Measurements from ENCODE around the gene EHD3. TPM values are rescaled to one million over a fixed set of nuclear protein-coding genes. Genes with fewer than 3 reads are reported as not detected.

The EHD3 gene
- total RNA-seq, 1 donor: 16.3 TPM

DNA sequence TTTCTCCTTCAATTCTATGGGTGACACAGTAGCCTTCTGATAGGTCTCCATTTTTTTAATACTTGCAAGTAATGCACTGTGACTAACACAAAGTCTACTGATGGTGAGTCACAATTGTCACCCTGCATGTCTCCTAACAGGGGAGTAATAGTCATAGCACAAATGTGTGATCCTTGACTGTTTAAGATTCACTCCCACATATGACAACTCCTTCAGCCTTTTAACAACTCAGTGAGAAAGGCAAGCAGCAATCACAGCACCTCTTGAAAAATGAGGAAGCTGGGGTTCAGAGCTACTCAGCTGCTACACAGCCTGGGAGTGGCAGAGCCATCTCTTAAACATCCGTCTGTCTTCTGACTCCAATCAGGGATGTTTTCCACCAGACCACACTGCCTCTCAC is 63.8 kb downstream of the EHD3 start:
- no peaks in the 10 kb centered on the region for H3K27me3 ChIP-seq (ENCODE audit: insufficient read depth, low read length)
- no peaks in the 10 kb centered on the region for H3K79me2 ChIP-seq (ENCODE audit: insufficient read depth, low read length)
- H3K36me3 ChIP-seq (ENCODE audit: insufficient read depth, low read length): no peaks in the 10 kb centered on the region
- peak overlapping the region; percentile 6 for H2AFZ ChIP-seq (ENCODE audit: low read length)
- H3K27ac ChIP-seq (ENCODE audit: low read depth, low read length): no peak overlapping the region
- H3K4me1 ChIP-seq (ENCODE audit: insufficient read depth, low read length): no peaks in the 10 kb centered on the region
- H3K4me3 ChIP-seq (ENCODE audit: insufficient read depth, low read length): no peak overlapping the region
- TF ChIP-seq, protein P1, sequence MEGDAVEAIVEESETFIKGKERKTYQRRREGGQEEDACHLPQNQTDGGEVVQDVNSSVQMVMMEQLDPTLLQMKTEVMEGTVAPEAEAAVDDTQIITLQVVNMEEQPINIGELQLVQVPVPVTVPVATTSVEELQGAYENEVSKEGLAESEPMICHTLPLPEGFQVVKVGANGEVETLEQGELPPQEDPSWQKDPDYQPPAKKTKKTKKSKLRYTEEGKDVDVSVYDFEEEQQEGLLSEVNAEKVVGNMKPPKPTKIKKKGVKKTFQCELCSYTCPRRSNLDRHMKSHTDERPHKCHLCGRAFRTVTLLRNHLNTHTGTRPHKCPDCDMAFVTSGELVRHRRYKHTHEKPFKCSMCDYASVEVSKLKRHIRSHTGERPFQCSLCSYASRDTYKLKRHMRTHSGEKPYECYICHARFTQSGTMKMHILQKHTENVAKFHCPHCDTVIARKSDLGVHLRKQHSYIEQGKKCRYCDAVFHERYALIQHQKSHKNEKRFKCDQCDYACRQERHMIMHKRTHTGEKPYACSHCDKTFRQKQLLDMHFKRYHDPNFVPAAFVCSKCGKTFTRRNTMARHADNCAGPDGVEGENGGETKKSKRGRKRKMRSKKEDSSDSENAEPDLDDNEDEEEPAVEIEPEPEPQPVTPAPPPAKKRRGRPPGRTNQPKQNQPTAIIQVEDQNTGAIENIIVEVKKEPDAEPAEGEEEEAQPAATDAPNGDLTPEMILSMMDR (IDR thresholded peaks at IDR 0.05; ENCODE audit: extremely low read depth, low read depth, low read length): no peak
- no peaks in the 10 kb centered on the region for H3K9me3 ChIP-seq (ENCODE audit: low read depth, low read length)
- H3K4me2 ChIP-seq (ENCODE audit: insufficient read depth, low read length): no peak overlapping the region
- H4K20me1 ChIP-seq (ENCODE audit: insufficient read depth, low read length): no peaks in the 10 kb centered on the region
- DNase-seq (ENCODE audit: insufficient read length, low spot score, missing footprints): no peak

DNA sequence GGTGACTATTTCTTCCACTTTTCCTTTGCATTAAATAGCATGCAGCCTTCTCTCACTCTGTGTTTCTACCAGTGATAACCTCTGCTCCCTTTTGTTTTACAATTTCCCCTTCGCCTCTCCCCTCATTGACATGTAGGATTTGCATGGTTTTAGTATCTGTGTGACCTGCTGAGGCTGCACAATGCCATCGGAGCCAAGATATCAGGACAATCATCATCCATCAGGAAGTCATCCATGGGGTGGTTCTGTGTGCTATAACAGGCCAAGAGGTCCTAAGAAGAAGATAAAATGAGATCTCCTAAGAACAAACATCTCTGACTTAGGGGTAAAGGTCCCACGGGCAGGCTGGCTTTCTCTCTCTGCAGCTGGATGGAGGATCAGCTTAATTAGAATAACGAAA is 65.6 kb downstream of the EHD3 start:
- Histone ChIP-seq H3K36me3 (ENCODE audit: insufficient read depth, low read length) (no peaks in the 10 kb centered on the region), H3K4me3 (ENCODE audit: insufficient read depth, low read length) (no peak overlapping the region), H3K27ac (ENCODE audit: low read depth, low read length) (no peak overlapping the region), H3K27me3 (ENCODE audit: insufficient read depth, low read length) (no peaks in the 10 kb centered on the region), H2AFZ (ENCODE audit: low read length) (no peak overlapping the region), H3K9me3 (ENCODE audit: low read depth, low read length) (no peaks in the 10 kb centered on the region), H3K4me1 (ENCODE audit: insufficient read depth, low read length) (no peaks in the 10 kb centered on the region), H3K79me2 (ENCODE audit: insufficient read depth, low read length) (no peaks in the 10 kb centered on the region), H4K20me1 (ENCODE audit: insufficient read depth, low read length) (no peaks in the 10 kb centered on the region), H3K4me2 (ENCODE audit: insufficient read depth, low read length) (no peak overlapping the region)
- TF ChIP-seq, protein P1 (IDR thresholded peaks at IDR 0.05; ENCODE audit: extremely low read depth, low read depth, low read length): no peak
- no peak for DNase-seq (ENCODE audit: insufficient read length, low spot score, missing footprints)

DNA sequence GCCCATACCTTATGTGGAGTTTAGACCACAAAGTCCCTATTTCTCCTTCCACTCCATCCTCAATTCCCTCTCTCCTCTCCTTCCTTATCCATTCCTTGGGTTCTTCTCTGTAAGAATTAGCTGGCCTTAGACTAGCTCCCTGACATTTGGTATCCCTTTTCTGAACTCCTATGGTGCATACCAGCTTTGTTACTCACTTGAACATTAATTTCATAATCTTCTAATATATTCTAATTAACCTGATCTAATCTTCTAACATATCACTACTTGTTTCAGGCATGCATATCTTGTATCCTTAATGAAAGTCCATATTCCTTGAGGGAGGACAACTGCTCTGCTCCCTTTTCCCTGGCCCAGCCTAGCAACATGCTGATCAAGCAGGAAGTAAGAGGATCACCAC is 66.4 kb downstream of the EHD3 start:
- Histone ChIP-seq H4K20me1 (ENCODE audit: insufficient read depth, low read length) (no peaks in the 10 kb centered on the region), H3K4me1 (ENCODE audit: insufficient read depth, low read length) (no peaks in the 10 kb centered on the region), H3K4me3 (ENCODE audit: insufficient read depth, low read length) (no peak overlapping the region), H3K36me3 (ENCODE audit: insufficient read depth, low read length) (no peaks in the 10 kb centered on the region), H3K9me3 (ENCODE audit: low read depth, low read length) (no peaks in the 10 kb centered on the region), H3K27ac (ENCODE audit: low read depth, low read length) (no peak overlapping the region), H3K27me3 (ENCODE audit: insufficient read depth, low read length) (no peaks in the 10 kb centered on the region), H2AFZ (ENCODE audit: low read length) (no peak overlapping the region), H3K79me2 (ENCODE audit: insufficient read depth, low read length) (no peaks in the 10 kb centered on the region), H3K4me2 (ENCODE audit: insufficient read depth, low read length) (no peak overlapping the region)
- TF ChIP-seq, protein P1 (IDR thresholded peaks at IDR 0.05; ENCODE audit: extremely low read depth, low read depth, low read length): no peak
- DNase-seq (ENCODE audit: insufficient read length, low spot score, missing footprints): no peak

DNA sequence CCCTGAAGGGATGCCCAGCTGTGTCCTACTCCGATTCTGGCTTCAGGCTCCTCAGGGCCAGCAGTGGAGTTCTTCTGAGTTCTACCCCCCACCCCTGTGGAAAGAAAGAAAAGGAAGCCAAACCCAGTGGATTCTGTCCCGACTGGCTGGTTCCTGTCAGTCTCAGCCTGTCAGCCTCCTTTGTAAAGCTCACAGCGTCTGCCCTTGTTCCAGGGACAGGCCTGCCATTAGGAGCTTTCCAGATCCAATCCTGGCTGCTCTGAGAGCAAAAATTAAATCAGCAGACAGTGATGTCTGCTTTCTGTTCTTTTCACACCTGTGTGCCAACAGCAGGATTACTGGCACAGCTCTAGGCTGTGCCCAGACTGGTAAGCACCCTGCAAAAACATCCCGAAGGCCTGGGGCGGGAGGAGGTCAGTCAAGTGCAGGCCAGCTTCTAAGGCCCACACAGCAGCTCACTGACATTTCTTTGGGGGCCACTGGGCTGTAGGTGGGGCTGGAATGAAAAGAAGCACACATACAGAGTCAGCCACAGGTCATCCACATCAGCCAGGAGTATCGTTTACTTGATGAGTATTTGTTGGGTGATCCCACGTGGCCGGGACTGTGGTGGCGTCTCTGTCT is 69.1 kb downstream of the EHD3 start:
- no peak for DNase-seq (ENCODE audit: insufficient read length, low spot score, missing footprints)
- Histone ChIP-seq H2AFZ (ENCODE audit: low read length) (no peak overlapping the region), H3K4me2 (ENCODE audit: insufficient read depth, low read length) (no peak overlapping the region), H3K36me3 (ENCODE audit: insufficient read depth, low read length) (no peaks in the 10 kb centered on the region), H3K4me1 (ENCODE audit: insufficient read depth, low read length) (no peaks in the 10 kb centered on the region), H3K9me3 (ENCODE audit: low read depth, low read length) (no peaks in the 10 kb centered on the region), H4K20me1 (ENCODE audit: insufficient read depth, low read length) (no peaks in the 10 kb centered on the region), H3K79me2 (ENCODE audit: insufficient read depth, low read length) (no peaks in the 10 kb centered on the region), H3K27me3 (ENCODE audit: insufficient read depth, low read length) (no peaks in the 10 kb centered on the region), H3K4me3 (ENCODE audit: insufficient read depth, low read length) (no peak overlapping the region), H3K27ac (ENCODE audit: low read depth, low read length) (no peak overlapping the region)
- TF ChIP-seq, protein P1 (IDR thresholded peaks at IDR 0.05; ENCODE audit: extremely low read depth, low read depth, low read length): no peak
